ENCODE data around the gene PTPRC. TPM values are rescaled to one million over a fixed set of nuclear protein-coding genes. Genes with fewer than 3 reads are reported as not detected.

The PTPRC gene
- total and polyA plus RNA-seq, 2 donors (not counting 3 experiments of a cell fraction or from before 2014, with no cell fraction given) = not detected

DNA sequence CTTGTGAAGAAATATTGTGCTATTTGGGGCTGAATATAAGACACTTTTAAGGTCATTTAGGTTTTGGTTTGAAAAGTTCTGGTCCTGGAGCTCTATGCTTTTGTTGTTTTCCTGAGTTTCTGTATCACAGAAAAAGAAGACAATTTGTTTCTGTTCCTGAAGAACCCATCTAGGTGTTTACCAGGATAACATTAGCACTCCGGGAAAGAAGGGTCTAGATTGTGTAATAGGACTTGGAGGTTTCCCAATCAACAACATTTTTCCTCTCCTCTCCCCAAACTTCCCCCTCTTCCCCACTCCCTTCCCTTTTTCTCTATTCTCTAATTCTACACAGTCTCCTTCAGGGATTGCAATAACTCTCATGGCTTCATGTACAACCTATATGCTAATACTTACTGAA lies 78.7 kb downstream of the PTPRC start:
- TF ChIP-seq, protein P1, sequence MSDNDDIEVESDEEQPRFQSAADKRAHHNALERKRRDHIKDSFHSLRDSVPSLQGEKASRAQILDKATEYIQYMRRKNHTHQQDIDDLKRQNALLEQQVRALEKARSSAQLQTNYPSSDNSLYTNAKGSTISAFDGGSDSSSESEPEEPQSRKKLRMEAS (IDR thresholded peaks at IDR 0.05; ENCODE audit: insufficient read depth, insufficient read length) = no peak
- TF ChIP-seq FOS (IDR thresholded peaks at IDR 0.05; ENCODE audit: borderline replicate concordance, insufficient read depth, low read length) (no peak), GATA2 (IDR thresholded peaks at IDR 0.05; ENCODE audit: insufficient read depth, insufficient read length, low read depth, low read length) (no peak), POLR2A (IDR thresholded peaks at IDR 0.05; ENCODE audit: low read depth, low read length) (no peak), EZH2 (IDR thresholded peaks at IDR 0.05; ENCODE audit: borderline replicate concordance, low read depth, low read length, severe bottlenecking) (no peak), JUN (IDR thresholded peaks at IDR 0.05; ENCODE audit: borderline replicate concordance, insufficient read depth, insufficient read length, low read depth) (no peak), POLR2AphosphoS5 (IDR thresholded peaks at IDR 0.05; ENCODE audit: insufficient read depth, low read depth, low read length) (no peak), MYC (IDR thresholded peaks at IDR 0.05; ENCODE audit: low read depth, low read length) (no peak)
- TF ChIP-seq, protein P2, sequence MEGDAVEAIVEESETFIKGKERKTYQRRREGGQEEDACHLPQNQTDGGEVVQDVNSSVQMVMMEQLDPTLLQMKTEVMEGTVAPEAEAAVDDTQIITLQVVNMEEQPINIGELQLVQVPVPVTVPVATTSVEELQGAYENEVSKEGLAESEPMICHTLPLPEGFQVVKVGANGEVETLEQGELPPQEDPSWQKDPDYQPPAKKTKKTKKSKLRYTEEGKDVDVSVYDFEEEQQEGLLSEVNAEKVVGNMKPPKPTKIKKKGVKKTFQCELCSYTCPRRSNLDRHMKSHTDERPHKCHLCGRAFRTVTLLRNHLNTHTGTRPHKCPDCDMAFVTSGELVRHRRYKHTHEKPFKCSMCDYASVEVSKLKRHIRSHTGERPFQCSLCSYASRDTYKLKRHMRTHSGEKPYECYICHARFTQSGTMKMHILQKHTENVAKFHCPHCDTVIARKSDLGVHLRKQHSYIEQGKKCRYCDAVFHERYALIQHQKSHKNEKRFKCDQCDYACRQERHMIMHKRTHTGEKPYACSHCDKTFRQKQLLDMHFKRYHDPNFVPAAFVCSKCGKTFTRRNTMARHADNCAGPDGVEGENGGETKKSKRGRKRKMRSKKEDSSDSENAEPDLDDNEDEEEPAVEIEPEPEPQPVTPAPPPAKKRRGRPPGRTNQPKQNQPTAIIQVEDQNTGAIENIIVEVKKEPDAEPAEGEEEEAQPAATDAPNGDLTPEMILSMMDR (IDR thresholded peaks at IDR 0.05; ENCODE audit: extremely low read depth in 1 of 2, insufficient read depth in 1 of 2, low read depth in 1 of 2, low read length in 2 of 2) = no peak
- no peak overlapping the region for H2AFZ ChIP-seq (ENCODE audit: low read depth, low read length)
- no peaks in the 10 kb centered on the region for H3K9me1 ChIP-seq (replicated peaks; ENCODE audit: control insufficient read depth, extremely low read depth, insufficient read depth, low read length)
- no peaks in the 10 kb centered on the region for H3K36me3 ChIP-seq (ENCODE audit: control insufficient read depth in 2 of 2, extremely low read depth in 1 of 2, insufficient read depth in 2 of 2, low read length in 2 of 2)
- no peaks in the 10 kb centered on the region for H4K20me1 ChIP-seq (replicated peaks; ENCODE audit: control insufficient read depth, extremely low read depth, insufficient read depth, low read length)
- BruUV-seq (replicated peaks) = no TSS peak
- DNase-seq (ENCODE audit: low read depth, low spot score) (no peak), FAIRE-seq (no peak)
- POLR2A ChIA-PET = no interaction called here
- intact Hi-C loops (cut with micrococcal nuclease) = no loop called here
- no peak overlapping the region for H3K27ac ChIP-seq (ENCODE audit: insufficient read depth, low read depth, low read length)
- CTCF ChIA-PET = no interaction called here
- no peaks in the 10 kb centered on the region for H3K79me2 ChIP-seq (ENCODE audit: control insufficient read depth, insufficient read depth, low read length)
- H3K27me3 ChIP-seq (ENCODE audit: control insufficient read depth in 2 of 2, insufficient read depth in 2 of 2, low read length in 2 of 2) = no peaks in the 10 kb centered on the region
- dilution Hi-C loops (cut with MboI; ENCODE audit: extremely low pct_ligation_motif_present, low sequenced_read_pairs) = no loop called here
- H3K9me3 ChIP-seq (replicated peaks; ENCODE audit: control insufficient read depth, insufficient read depth, low read length) = no peaks in the 10 kb centered on the region
- H3K4me3 ChIP-seq (replicated peaks in 1 of 3; ENCODE audit: insufficient read depth in 1 of 3, low read depth in 1 of 3, low read length in 3 of 3) = no peak overlapping the region
- no peaks in the 10 kb centered on the region for H3K4me1 ChIP-seq (ENCODE audit: control insufficient read depth, extremely low read depth, insufficient read depth, low read length)
- H3K9ac ChIP-seq (replicated peaks; ENCODE audit: extremely low read depth, insufficient read depth, low read length) = no peak overlapping the region
- no peak overlapping the region for H3K4me2 ChIP-seq (ENCODE audit: insufficient read depth, low read length)
